Measurements from ENCODE around the gene PRAMEF5.
"Not testable (repeated sequence)": the region's sequence is repeated elsewhere in the genome, so short reads cannot be mapped to it uniquely, and the experiment has no call there.

DNA sequence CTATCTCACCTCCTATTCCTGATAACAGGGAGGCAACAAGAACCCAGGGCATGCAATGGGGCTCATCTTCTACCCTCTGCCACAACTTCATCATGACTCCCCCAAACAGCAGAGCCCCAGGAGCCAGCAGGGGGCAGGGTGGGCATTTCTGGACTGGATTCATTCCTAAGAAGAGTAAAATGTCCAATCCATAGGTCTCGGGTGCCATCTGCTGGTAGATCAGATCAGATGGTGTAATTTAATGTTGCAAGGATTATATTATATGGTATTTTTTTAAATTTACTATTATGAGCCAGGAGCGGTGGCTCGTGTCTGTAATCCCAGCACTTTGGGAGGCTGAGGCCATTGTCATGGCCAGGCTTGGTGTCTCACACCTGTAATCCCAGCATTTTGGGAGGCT is 11.1 kb downstream of the PRAMEF5 start:
- TF ChIP-seq CTCF (conservative IDR thresholded peaks at IDR 0.05; ENCODE audit: low read depth in 2 of 2); ETS1 (IDR thresholded peaks at IDR 0.05); EZH2phosphoT487 (IDR thresholded peaks at IDR 0.05; ENCODE audit: unreplicated experiment): not testable (repeated sequence)
